ENCODE data around the gene HORMAD2.

DNA sequence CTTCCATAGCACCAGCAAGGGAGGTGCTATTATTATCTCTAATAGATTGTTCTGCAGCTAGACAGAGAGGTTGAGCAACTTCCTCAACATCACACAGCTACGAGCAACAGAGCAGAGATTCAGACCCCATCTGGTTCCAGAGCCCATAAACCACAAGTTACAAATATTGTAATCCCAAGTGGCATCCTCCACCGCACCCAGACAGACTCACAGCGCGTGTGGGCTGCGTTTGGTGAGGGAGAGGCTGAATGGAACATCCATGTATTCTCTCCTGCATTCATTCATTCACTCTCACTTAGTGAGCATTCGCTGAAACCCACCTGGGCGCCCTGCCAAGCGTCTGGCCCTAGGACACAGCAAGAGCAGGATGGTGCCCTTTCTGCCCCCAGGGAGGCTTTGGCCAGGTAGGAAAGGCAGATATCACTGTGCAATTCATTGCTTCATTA, 132.8 kb downstream of the HORMAD2 start:
- TF ChIP-seq, protein P1, sequence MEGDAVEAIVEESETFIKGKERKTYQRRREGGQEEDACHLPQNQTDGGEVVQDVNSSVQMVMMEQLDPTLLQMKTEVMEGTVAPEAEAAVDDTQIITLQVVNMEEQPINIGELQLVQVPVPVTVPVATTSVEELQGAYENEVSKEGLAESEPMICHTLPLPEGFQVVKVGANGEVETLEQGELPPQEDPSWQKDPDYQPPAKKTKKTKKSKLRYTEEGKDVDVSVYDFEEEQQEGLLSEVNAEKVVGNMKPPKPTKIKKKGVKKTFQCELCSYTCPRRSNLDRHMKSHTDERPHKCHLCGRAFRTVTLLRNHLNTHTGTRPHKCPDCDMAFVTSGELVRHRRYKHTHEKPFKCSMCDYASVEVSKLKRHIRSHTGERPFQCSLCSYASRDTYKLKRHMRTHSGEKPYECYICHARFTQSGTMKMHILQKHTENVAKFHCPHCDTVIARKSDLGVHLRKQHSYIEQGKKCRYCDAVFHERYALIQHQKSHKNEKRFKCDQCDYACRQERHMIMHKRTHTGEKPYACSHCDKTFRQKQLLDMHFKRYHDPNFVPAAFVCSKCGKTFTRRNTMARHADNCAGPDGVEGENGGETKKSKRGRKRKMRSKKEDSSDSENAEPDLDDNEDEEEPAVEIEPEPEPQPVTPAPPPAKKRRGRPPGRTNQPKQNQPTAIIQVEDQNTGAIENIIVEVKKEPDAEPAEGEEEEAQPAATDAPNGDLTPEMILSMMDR (conservative IDR thresholded peaks at IDR 0.05), result no peak
- no peak for TF ChIP-seq EZH2 (IDR thresholded peaks at IDR 0.05; ENCODE audit: low read depth)
